Panc1 (cell line): Measurements from ENCODE around the gene POLN. TPM values are rescaled to one million over a fixed set of nuclear protein-coding genes. Genes with fewer than 3 reads are reported as not detected.
A peak's percentile ranks its signal among the peaks of the same experiment; 100 is the strongest.

Experiments used
- ATAC-seq: fragments of 200-7000 bp; cut with Tn5 transposase; 2 replicates; pipeline ENCODE4 v1.9.1; 2020; ENCODE audit warnings: mild to moderate bottlenecking, moderate library complexity
- BruUV-seq: library from RNA; stranded (reverse); fragments of 400-500 nt; replicated peaks from 2 replicates; lab custom pipeline; 2021; lab: Mats Ljungman, UMichigan
- CTCF ChIA-PET: fragments of 300-600 bp; sonication (Branson Sonifier 250); formaldehyde crosslinking; loops from one replicate; lab custom pipeline; 2022; ENCODE audit warnings: antibody characterized with exemption; lab: Charles Lee
- POLR2A ChIA-PET: fragments of 300-600 bp; sonication (Branson Sonifier 250); formaldehyde crosslinking; loops from one replicate; lab custom pipeline; 2022; ENCODE audit warnings: antibody characterized with exemption; lab: Charles Lee
- DNase-seq: peaks from one replicate; pipeline ENCODE4 v3.0.0-alpha.2; 2010; ENCODE audit warnings: low read depth, low spot score
- H3K27ac ChIP-seq: 2 replicates; pipeline ENCODE4 v1.5.1; 2011; ENCODE audit warnings: mild to moderate bottlenecking, low read length, inconsistent platforms
- H3K27me3 ChIP-seq: fragments of 200-500 bp; sonication (Bioruptor generic); 2 replicates; pipeline ENCODE4 v1.6.0; 2014; ENCODE audit warnings: low read length, inconsistent platforms; ENCODE audit not compliant: control insufficient read depth, insufficient read depth
- H3K36me3 ChIP-seq: fragments of 200-500 bp; sonication (Bioruptor generic); 2 replicates; pipeline ENCODE4 v1.5.1; 2014; ENCODE audit warnings: inconsistent platforms, mild to moderate bottlenecking, low read length, moderate library complexity; ENCODE audit not compliant: control insufficient read depth, insufficient read depth
- H3K4me1 ChIP-seq: 2 replicates; pipeline ENCODE4 v1.5.1; 2011; ENCODE audit warnings: inconsistent platforms, mild to moderate bottlenecking, low read length, moderate library complexity; ENCODE audit not compliant: control insufficient read depth, insufficient read depth
- H3K4me3 ChIP-seq, 2 experiments: 2 replicates each; pipeline ENCODE4 v1.5.1; 2011 to 2012; ENCODE audit warnings: low read depth in 2 of 2, low read length in 2 of 2, mild to moderate bottlenecking in 2 of 2, inconsistent platforms in 1 of 2, moderate library complexity in 1 of 2
- H3K9me3 ChIP-seq: fragments of 200-500 bp; sonication (Bioruptor generic); 2 replicates; pipeline ENCODE4 v1.5.1; 2014; ENCODE audit warnings: low read depth, mild to moderate bottlenecking, inconsistent platforms, low read length, moderate library complexity; ENCODE audit not compliant: control insufficient read depth, insufficient read depth
- CTCF ChIP-seq: fragments of 450-650 bp; IDR thresholded peaks from 2 replicates; pipeline ENCODE4 v1.5.1; 2017; ENCODE audit warnings: mild to moderate bottlenecking
- POLR2AphosphoS5 ChIP-seq: IDR thresholded peaks from 2 replicates; pipeline ENCODE4 v1.6.1; 2012; ENCODE audit warnings: mild to moderate bottlenecking, low read depth, low read length, moderate library complexity
- SIN3A ChIP-seq: IDR thresholded peaks from 2 replicates; pipeline ENCODE4 v1.6.1; 2012; ENCODE audit warnings: low read depth, mild to moderate bottlenecking, low read length, moderate library complexity, borderline replicate concordance; ENCODE audit not compliant: insufficient read depth
- TCF7L2 ChIP-seq: IDR thresholded peaks from 2 replicates; pipeline ENCODE4 v1.6.1; 2011; ENCODE audit warnings: mild to moderate bottlenecking, low read depth, low read length, inconsistent platforms
- in situ Hi-C: cut with HindIII; loops from 2 replicates; pipeline ENCODE4 v1.10.0; 2016; ENCODE audit warnings: low sequenced_read_pairs, low pct_unique_long_range_greater_than_20kb
- intact Hi-C: fragments of 100-400 bp; cut with micrococcal nuclease; formaldehyde crosslinking; loops from one replicate; pipeline ENCODE4 v1.10.0; 2022; ENCODE audit not compliant: unreplicated experiment
- total RNA-seq: library from RNA; stranded (reverse); gene quantifications from one replicate; pipeline ENCODE4 v1.2.1, GENCODE V29; 2021; ENCODE audit not compliant: unreplicated experiment
- TF ChIP-seq, protein P1 (sequence below), 2 experiments: IDR thresholded peaks; 2 replicates each; pipeline ENCODE4 v1.6.1; 2011 to 2012; ENCODE audit warnings: low read depth in 2 of 2, control low read depth in 1 of 2, low read length in 1 of 2, mild to moderate bottlenecking in 1 of 2, moderate library complexity in 1 of 2; ENCODE audit not compliant: insufficient read depth in 1 of 2

Gene POLN
- total RNA-seq, 1 experiment from 2014 or later, result 4.3 TPM

- Histone ChIP-seq H3K4me1 (no peaks in the 10 kb centered on the region; the same call in 1 of the 2 replicates), H3K27ac (no peak overlapping the region), H3K9me3 (no peaks in the 10 kb centered on the region), H3K36me3 (peaks cover 2% of the 10 kb centered on the region), H3K27me3 (no peaks in the 10 kb centered on the region), H3K4me3 (no peak overlapping the region)
- intact Hi-C loops (no loop called here), in situ Hi-C loops (no loop called here)
- ATAC-seq (peak; percentile 90), DNase-seq (peak; percentile 61)
- BruUV-seq, result no TSS peak
- TF ChIP-seq, protein P1, sequence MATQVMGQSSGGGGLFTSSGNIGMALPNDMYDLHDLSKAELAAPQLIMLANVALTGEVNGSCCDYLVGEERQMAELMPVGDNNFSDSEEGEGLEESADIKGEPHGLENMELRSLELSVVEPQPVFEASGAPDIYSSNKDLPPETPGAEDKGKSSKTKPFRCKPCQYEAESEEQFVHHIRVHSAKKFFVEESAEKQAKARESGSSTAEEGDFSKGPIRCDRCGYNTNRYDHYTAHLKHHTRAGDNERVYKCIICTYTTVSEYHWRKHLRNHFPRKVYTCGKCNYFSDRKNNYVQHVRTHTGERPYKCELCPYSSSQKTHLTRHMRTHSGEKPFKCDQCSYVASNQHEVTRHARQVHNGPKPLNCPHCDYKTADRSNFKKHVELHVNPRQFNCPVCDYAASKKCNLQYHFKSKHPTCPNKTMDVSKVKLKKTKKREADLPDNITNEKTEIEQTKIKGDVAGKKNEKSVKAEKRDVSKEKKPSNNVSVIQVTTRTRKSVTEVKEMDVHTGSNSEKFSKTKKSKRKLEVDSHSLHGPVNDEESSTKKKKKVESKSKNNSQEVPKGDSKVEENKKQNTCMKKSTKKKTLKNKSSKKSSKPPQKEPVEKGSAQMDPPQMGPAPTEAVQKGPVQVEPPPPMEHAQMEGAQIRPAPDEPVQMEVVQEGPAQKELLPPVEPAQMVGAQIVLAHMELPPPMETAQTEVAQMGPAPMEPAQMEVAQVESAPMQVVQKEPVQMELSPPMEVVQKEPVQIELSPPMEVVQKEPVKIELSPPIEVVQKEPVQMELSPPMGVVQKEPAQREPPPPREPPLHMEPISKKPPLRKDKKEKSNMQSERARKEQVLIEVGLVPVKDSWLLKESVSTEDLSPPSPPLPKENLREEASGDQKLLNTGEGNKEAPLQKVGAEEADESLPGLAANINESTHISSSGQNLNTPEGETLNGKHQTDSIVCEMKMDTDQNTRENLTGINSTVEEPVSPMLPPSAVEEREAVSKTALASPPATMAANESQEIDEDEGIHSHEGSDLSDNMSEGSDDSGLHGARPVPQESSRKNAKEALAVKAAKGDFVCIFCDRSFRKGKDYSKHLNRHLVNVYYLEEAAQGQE (IDR thresholded peaks at IDR 0.05; ENCODE audit: insufficient read depth in 1 of 2, low read depth in 2 of 2, low read length in 1 of 2), result no peak
- TF ChIP-seq SIN3A, result no peak
- no peak for TF ChIP-seq POLR2AphosphoS5
- peak; percentile 87 for TF ChIP-seq CTCF
- CTCF ChIA-PET, result interaction anchor here (0.5 to 1.0 kb wide), 6 partner anchors 39 to 873 kb away, joined by 3 to 10 read pairs (median 4); no protein-coding TSS in a partner anchor
- POLR2A ChIA-PET, result no interaction called here
Observed at GRCh38 chr4:2220016-2220630, 21.8 kb downstream of the POLN start.

GRCh38 chr4:2219233-2219760 lies 22.6 kb downstream of the POLN start:
- ChIA-PET POLR2A (no interaction called here), CTCF (interaction anchor here (0.6 kb wide), 1 partner anchor 201 kb away, joined by 5 read pairs; no protein-coding TSS in a partner anchor)
- BruUV-seq, result no TSS peak
- Histone ChIP-seq H3K27ac (no peak overlapping the region), H3K27me3 (no peaks in the 10 kb centered on the region), H3K9me3 (no peaks in the 10 kb centered on the region), H3K4me3 (no peak overlapping the region), H3K4me1 (no peaks in the 10 kb centered on the region; the same call in 1 of the 2 replicates), H3K36me3 (peaks cover 2% of the 10 kb centered on the region)
- in situ Hi-C loops (no loop called here), intact Hi-C loops (no loop called here)
- TF ChIP-seq POLR2AphosphoS5, result no peak
- TF ChIP-seq TCF7L2, result no peak
- no peak for TF ChIP-seq SIN3A
- TF ChIP-seq, protein P1 (IDR thresholded peaks at IDR 0.05; ENCODE audit: insufficient read depth in 1 of 2, low read depth in 2 of 2, low read length in 1 of 2), result no peak
- TF ChIP-seq CTCF, result no peak
- DNase-seq (no peak), ATAC-seq (no peak)
